PC-9 (cell line): ENCODE data around the gene IL1R2. TPM values are rescaled to one million over a fixed set of nuclear protein-coding genes. Genes with fewer than 3 reads are reported as not detected.

ENCODE experiments used
- BruUV-seq: library from RNA; stranded (reverse); fragments of 400-500 nt; replicated peaks from 2 replicates; lab custom pipeline; 2021; lab: Mats Ljungman, UMichigan
- CTCF ChIA-PET: fragments of 300-600 bp; sonication (Branson Sonifier 250); formaldehyde crosslinking; loops from one replicate; lab custom pipeline; 2022; ENCODE audit warnings: antibody characterized with exemption; lab: Charles Lee
- POLR2A ChIA-PET: fragments of 300-600 bp; sonication (Branson Sonifier 250); formaldehyde crosslinking; loops from one replicate; lab custom pipeline; 2022; ENCODE audit warnings: antibody characterized with exemption; ENCODE audit not compliant: unreplicated experiment; lab: Charles Lee
- DNase-seq, 2 experiments: peaks; one replicate each; pipeline versions ENCODE4 v3.0.0 to v3.0.0-alpha.2; 2015 to 2022; ENCODE audit warnings: mixed read lengths in 1 of 2
- H2AFZ ChIP-seq: fragments of 200-600 bp; sonication (generic); 2 replicates; pipeline ENCODE4 v1.8.1; 2017; ENCODE audit warnings: antibody characterized with exemption
- H3F3A ChIP-seq: fragments of 200-600 bp; sonication (generic); 2 replicates; pipeline ENCODE4 v1.8.1; 2017; ENCODE audit warnings: antibody characterized with exemption, mild to moderate bottlenecking, low read depth; ENCODE audit not compliant: insufficient read depth
- H3K27ac ChIP-seq: fragments of 200-600 bp; sonication (generic); 2 replicates; pipeline ENCODE4 v1.6.1; 2016; ENCODE audit warnings: mixed run types
- H3K27me3 ChIP-seq: fragments of 200-600 bp; sonication (generic); 2 replicates; pipeline ENCODE4 v1.6.1; 2016; ENCODE audit warnings: low read depth, mixed run types; ENCODE audit not compliant: insufficient read depth
- H3K36me3 ChIP-seq: fragments of 200-600 bp; sonication (generic); 2 replicates; pipeline ENCODE4 v1.6.1; 2016; ENCODE audit warnings: low read depth, mixed run types
- H3K4me1 ChIP-seq: fragments of 200-600 bp; sonication (generic); replicated peaks from 2 replicates; pipeline ENCODE4 v1.6.1; 2016; ENCODE audit warnings: mixed run types; ENCODE audit not compliant: insufficient read depth
- H3K4me2 ChIP-seq: fragments of 200-600 bp; sonication (generic); 2 replicates; pipeline ENCODE4 v1.6.1; 2017; ENCODE audit warnings: mixed run types
- H3K4me3 ChIP-seq: fragments of 200-600 bp; sonication (generic); 2 replicates; pipeline ENCODE4 v1.6.1; 2016; ENCODE audit warnings: mixed run types
- H3K79me2 ChIP-seq: fragments of 200-600 bp; sonication (generic); 2 replicates; pipeline ENCODE4 v1.6.1; 2017; ENCODE audit warnings: low read depth, mixed run types
- H3K9me2 ChIP-seq: fragments of 200-600 bp; sonication (generic); 2 replicates; pipeline ENCODE4 v1.8.1; 2017; ENCODE audit warnings: mild to moderate bottlenecking; ENCODE audit not compliant: insufficient read depth
- H3K9me3 ChIP-seq: fragments of 200-600 bp; sonication (generic); 2 replicates; pipeline ENCODE4 v1.8.1; 2016; ENCODE audit warnings: low read depth; ENCODE audit not compliant: insufficient read depth
- H4K20me1 ChIP-seq: fragments of 200-600 bp; sonication (generic); 2 replicates; pipeline ENCODE4 v1.8.1; 2017; ENCODE audit not compliant: insufficient read depth
- CTCF ChIP-seq: fragments of 200-600 bp; sonication (generic); conservative IDR thresholded peaks from 2 replicates; pipeline ENCODE4 v1.6.1; 2017; ENCODE audit warnings: mixed run types, antibody characterized with exemption, mild to moderate bottlenecking, moderate library complexity
- EZH2 ChIP-seq: fragments of 200-600 bp; sonication (generic); IDR thresholded peaks from 2 replicates; pipeline ENCODE4 v1.8.0; 2017; ENCODE audit warnings: antibody characterized with exemption, low read depth
- intact Hi-C: fragments of 100-400 bp; cut with micrococcal nuclease; formaldehyde crosslinking; loops from one replicate; pipeline ENCODE4 v1.10.0; 2022; ENCODE audit not compliant: unreplicated experiment
- total RNA-seq: library from RNA; stranded (reverse); gene quantifications from 2 replicates; pipeline ENCODE4 v1.2.3, GENCODE V29; 2021

Gene IL1R2
- total RNA-seq, 1 experiment from 2014 or later: 3.8 TPM

- POLR2A ChIA-PET: no interaction called here
- no peaks in the 10 kb centered on the region for H3K27me3 ChIP-seq
- H3K79me2 ChIP-seq: no peaks in the 10 kb centered on the region
- no peak overlapping the region for H3K27ac ChIP-seq
- no peaks in the 10 kb centered on the region for H3F3A ChIP-seq
- H2AFZ ChIP-seq: no peak overlapping the region
- H3K9me3 ChIP-seq: 0 out of 2 replicates have a peak, but pooled peaks cover 4% of the 10 kb centered on the region
- H3K36me3 ChIP-seq: no peaks in the 10 kb centered on the region
- no peak for TF ChIP-seq CTCF
- TF ChIP-seq EZH2: no peak
- no TSS peak for BruUV-seq
- H4K20me1 ChIP-seq: no peaks in the 10 kb centered on the region
- CTCF ChIA-PET: no interaction called here
- no peak overlapping the region for H3K4me2 ChIP-seq
- intact Hi-C loops: loop anchor here (5.0 kb wide), 1 partner anchor 42 kb away; no protein-coding TSS in a partner anchor
- H3K4me1 ChIP-seq: peaks cover 23% of the 10 kb centered on the region
- no peaks in the 10 kb centered on the region for H3K9me2 ChIP-seq
- no peak for DNase-seq
- no peak overlapping the region for H3K4me3 ChIP-seq
Observed at GRCh38 chr2:102030502-102030854, 38.7 kb downstream of the IL1R2 start.

GRCh38 chr2:102030855-102031527, 39.2 kb downstream of the IL1R2 start:
- Histone ChIP-seq H3K27me3 (no peaks in the 10 kb centered on the region), H3K79me2 (no peaks in the 10 kb centered on the region), H3K9me2 (no peaks in the 10 kb centered on the region), H3F3A (no peaks in the 10 kb centered on the region), H3K36me3 (no peaks in the 10 kb centered on the region), H2AFZ (no peak overlapping the region), H3K9me3 (0 out of 2 replicates have a peak, but pooled peaks cover 4% of the 10 kb centered on the region), H3K4me3 (no peak overlapping the region), H3K4me2 (no peak overlapping the region), H3K4me1 (peaks cover 23% of the 10 kb centered on the region), H4K20me1 (no peaks in the 10 kb centered on the region), H3K27ac (no peak overlapping the region)
- ChIA-PET CTCF (no interaction called here), POLR2A (no interaction called here)
- BruUV-seq: no TSS peak
- intact Hi-C loops: loop anchor here (5.0 kb wide), 1 partner anchor 41 kb away; no protein-coding TSS in a partner anchor
- TF ChIP-seq EZH2: no peak
- no peak for TF ChIP-seq CTCF
- DNase-seq: no peak

GRCh38 chr2:102032368-102033030, 40.7 kb downstream of the IL1R2 start:
- Histone ChIP-seq H3K27me3 (no peaks in the 10 kb centered on the region), H3K4me3 (no peak overlapping the region), H3K36me3 (no peaks in the 10 kb centered on the region), H3K9me3 (0 out of 2 replicates have a peak, but pooled peaks cover 4% of the 10 kb centered on the region), H3K4me1 (peaks cover 23% of the 10 kb centered on the region), H3K27ac (no peak overlapping the region), H3K4me2 (no peak overlapping the region), H3K9me2 (no peaks in the 10 kb centered on the region), H4K20me1 (no peaks in the 10 kb centered on the region), H2AFZ (no peak overlapping the region), H3K79me2 (no peaks in the 10 kb centered on the region), H3F3A (no peaks in the 10 kb centered on the region)
- BruUV-seq: no TSS peak
- DNase-seq: no peak
- CTCF ChIA-PET: no interaction called here
- POLR2A ChIA-PET: interaction anchor here (1.0 kb wide), 1 partner anchor 72 kb away, joined by 4 read pairs; no protein-coding TSS in a partner anchor
- TF ChIP-seq EZH2: no peak
- TF ChIP-seq CTCF: no peak
- intact Hi-C loops: loop anchor here (5.0 kb wide), 1 partner anchor 40 kb away; no protein-coding TSS in a partner anchor
